GM18907 (cell line): ENCODE measurements around the gene ZKSCAN3.
A peak's percentile ranks its signal among the peaks of the same experiment; 100 is the strongest.
"Not testable (repeated sequence)": the region's sequence is repeated elsewhere in the genome, so short reads cannot be mapped to it uniquely, and the experiment has no call there.

Experiments used
- ATAC-seq: cut with Tn5 transposase; IDR thresholded peaks from one replicate; pipeline ENCODE4 v1.9.1; 2021; ENCODE audit warnings: mild to moderate bottlenecking, moderate library complexity; ENCODE audit not compliant: unreplicated experiment

ZKSCAN3 gene

DNA sequence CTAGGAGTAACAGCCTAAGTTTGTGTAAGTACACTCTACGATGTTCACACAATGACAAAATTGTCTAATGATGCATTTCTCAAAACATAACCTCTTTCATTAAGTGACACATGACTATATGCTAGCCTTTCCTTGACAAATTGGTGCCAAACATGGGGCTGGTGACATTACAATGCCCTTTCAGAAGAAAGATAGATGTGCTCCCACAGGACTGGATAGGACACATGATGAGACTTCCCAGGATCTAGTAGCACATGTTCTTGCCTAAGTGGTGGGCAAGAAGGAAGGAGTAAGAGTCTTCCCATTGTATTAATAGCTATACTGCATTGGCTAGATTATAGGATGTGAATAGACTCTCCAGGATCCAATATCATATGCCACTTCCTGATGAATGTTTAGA is 21.5 kb downstream of the ZKSCAN3 start:
- no peak for ATAC-seq

DNA sequence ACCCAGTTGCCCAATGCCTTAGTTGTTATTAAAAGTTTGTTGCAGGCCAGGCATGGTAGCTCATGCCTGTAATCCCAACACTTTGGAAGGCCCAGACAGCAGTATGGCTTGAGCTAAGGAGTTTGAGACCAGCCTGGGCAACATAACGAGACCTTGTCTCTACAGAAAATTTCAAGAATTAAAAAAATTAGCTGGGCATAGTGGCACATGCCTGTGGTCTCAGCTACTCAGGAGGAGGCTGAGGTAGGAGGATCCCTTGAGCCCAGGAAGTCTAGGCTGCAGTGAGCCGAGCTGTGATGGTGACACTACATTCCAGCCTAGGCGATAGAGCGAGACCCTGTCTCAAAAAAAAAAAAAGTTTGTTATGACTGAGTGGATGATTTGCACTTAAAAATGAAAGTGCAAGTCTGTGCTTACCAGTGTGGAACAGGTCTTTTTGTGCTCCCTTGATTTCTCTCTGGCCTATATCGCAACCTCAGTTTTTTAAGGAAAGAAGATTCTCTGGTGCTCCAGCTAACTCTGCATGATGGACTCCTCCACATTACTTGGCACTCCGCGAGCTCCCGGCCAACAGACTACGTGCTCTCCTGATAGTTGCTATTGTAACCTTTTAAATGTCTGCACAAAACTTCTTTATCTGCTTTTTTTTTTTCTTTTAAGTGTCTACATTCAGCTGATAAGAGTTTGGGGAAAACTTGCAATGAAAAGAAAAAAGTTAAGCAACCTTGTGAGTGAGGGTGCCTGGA is 22.1 kb downstream of the ZKSCAN3 start:
- ATAC-seq = peak; percentile 65

DNA sequence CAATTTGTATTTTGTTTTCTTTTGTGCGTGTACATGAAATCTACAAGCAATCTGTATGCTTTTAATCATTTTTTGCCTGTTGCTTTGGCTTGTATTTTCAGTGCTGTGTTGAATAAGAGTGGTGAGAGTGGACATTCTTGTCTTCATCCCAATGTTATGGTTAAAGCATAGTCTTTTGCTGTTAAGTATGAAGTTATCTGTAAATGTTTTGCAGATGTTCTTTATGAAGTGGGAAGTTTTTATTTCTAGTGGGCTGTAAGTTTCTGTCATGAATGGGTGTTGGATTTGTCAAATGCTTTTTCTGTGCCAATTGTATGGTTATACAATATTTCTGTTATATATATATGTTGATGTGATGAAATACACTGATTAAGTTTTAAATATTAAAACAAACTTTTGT is 24.2 kb downstream of the ZKSCAN3 start:
- no peak for ATAC-seq

DNA sequence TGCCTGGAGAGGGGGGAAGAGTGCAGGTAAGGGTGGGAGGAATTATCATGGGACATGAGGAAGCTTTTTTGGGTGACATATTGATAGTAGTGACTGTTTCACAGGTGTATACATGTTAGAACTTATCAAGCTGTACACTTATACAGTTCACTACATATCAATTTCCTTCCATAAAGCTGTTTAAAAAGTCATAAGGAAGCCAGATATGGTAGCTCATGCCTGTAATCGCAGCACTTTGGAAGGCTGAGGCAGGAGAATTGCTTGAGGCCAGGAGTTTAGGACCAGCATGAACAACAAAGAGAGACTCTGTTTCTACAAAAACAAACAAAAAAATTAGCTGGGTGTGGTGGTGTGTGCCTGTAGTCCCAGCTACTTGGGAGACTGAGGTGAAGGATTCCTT is 28.1 kb downstream of the ZKSCAN3 start:
- no peak for ATAC-seq

DNA sequence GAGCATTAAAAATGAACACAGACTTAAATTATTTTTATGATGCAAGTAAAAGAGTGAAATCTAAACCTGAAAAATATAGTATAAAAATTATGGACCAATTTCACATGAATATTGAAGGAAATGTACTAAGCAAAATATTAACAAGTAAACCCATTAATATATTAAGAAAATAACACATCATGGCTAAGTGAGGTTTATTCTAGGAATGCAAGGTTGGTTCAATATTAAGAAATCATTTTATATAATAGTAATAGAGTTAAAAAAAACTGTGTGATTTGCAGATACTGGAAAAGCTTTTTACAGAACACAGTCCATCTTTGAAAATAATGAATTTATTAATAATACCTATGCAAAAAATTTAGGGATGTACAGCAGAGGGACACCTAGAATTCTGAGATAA is 28.9 kb downstream of the ZKSCAN3 start:
- ATAC-seq = no peak

DNA sequence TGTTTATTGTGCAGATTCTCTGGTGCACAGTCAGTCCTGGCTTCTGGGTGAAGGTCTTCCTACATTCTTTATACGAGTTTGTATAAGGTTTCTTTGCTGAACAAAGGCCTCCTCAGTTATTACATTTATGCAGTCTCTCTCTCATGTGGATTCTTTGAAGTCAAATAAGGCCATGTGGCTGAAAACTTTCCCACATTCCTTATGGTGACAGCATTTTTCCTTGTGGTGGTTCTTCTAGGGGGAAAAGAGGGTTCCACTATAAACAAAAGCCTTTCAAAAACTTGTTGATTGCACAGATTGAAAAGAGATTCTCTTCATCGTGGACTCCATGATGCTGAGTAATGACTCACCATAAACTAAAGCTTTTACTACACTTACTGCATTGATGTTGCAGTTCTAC is 30.6 kb downstream of the ZKSCAN3 start:
- ATAC-seq = no peak

DNA sequence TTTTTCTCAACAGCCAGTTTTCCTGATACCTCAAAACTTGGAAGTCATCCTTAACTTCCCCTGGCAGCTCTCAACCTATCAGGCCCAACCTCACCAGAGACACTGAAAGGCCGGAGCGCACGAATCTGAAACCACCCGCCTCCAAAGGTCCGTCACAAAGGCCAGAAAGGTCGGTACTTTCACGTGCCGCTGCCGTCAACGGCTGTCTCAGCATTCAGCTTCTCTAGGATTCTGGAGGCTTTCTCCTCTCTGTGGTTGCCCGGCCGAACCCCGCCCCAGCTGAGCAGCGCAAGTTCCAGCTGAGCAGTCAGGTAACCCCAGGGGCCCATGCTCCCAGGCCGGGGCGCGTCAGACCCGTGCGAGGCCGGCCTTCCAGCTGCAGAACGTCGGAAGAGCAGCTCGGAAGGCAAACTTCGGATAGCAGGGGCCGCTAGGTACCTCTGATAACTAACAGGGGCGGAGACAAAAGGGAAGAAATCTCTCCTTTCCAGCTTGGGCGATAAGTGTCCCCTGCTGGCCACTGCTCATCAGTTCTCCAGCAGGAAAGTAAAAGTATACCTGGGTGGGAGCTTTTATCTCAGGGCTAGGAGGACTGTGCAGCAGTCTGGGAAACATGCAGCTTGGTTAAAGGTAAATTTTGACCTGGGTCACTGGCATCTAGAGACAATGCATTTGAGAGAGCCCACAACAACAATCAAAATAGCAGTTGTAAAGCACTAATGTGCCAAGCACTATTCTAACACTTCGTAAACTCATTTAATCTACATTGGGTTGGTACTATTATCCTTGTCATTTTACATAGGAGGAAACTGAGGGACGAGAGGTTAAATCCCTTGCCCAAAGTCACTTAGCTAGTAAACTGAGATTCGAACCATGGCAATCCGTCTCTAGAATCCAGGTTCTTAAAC is 33.7 kb downstream of the ZKSCAN3 start:
- ATAC-seq = peak; percentile 93

DNA sequence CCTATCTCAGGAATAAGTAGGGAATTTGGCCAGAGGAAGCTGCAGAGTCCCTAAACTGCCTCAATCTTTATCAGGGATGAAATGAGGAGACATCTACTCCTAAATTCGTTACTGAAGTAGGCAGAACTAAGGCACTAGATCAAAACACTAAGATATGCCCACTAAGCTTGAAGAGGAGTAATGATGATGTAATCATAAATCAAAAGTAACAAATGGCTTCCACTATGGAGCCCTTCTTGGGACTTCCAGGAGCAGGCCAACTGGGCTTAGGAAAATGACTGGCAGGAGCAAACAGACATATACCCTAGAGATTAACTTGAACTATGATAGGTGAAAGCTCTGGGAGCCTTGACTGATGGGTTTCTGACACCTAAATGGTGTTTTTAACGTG is 34.4 kb downstream of the ZKSCAN3 start:
- no peak for ATAC-seq

DNA sequence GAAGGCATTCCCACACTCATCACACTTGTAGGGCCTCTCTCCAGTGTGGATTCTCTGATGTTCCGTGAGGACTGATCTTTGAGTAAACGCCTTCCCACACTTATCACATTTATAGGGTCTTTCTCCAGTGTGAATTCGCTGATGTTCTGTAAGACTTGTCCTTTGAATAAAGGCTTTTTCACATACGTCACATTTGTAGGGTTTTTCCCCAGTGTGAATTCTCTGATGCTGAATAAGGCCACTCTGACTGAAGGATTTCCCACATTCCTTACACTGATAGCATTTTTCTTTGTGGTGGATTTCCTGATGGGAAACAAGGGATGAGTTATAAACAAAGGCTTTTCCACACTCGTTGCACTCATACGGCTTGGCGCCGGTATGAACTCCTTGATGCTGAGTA is 40.9 kb downstream of the ZKSCAN3 start:
- ATAC-seq = no peak

DNA sequence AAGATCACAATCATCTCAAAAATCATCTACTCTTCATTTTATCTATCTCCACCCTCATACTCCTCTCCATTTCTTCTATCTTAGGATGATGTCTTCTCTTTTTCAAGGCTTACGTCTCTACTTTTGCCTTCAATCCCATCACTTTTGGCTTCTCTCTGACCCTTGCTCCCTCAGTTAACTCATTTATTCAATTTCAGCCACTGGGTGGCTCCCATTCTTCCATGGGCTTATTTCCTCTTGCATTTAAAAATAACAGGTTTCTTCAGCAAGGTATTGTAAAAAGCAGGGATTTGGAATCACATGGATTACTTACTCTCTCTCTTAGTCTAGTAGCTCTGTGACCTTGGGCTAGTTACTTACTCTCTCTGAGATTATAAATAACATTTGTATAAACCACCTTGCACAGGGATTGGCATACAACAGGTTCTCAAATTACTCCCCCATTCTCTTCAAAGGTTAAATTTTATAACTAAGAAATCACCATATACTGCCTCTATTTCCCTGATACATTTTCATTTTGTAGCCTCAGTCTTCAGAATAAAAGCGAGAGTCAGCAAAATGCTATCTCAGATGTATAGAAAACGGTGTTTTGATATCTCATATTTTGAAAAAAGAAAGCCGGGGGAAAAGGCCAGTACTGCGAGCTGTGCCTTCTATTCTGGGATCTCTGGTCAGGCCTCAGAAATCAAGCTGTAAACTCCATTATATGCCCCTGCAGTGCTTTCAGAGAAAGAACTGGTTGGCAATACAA is 44.3 kb downstream of the ZKSCAN3 start:
- ATAC-seq = no peak

DNA sequence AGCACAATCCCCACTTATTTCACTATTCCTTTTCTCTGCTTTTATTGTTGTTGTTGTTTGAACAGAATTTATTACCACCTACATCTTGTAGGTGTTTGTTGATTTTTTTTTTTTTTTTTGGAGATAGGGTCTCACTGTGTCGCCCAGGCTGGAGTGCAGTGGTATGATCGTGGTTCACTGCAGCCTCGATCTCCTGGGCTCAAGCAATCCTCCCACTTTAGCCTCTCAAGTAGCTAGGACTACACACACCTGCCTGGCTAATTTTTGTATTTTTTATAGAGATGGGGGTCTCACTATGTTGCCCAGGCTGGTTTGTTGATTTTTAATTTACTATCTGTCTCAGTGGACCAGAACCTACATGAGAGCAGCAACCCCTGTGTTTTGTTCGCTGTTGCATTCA is 46.2 kb downstream of the ZKSCAN3 start:
- ATAC-seq = no peak

DNA sequence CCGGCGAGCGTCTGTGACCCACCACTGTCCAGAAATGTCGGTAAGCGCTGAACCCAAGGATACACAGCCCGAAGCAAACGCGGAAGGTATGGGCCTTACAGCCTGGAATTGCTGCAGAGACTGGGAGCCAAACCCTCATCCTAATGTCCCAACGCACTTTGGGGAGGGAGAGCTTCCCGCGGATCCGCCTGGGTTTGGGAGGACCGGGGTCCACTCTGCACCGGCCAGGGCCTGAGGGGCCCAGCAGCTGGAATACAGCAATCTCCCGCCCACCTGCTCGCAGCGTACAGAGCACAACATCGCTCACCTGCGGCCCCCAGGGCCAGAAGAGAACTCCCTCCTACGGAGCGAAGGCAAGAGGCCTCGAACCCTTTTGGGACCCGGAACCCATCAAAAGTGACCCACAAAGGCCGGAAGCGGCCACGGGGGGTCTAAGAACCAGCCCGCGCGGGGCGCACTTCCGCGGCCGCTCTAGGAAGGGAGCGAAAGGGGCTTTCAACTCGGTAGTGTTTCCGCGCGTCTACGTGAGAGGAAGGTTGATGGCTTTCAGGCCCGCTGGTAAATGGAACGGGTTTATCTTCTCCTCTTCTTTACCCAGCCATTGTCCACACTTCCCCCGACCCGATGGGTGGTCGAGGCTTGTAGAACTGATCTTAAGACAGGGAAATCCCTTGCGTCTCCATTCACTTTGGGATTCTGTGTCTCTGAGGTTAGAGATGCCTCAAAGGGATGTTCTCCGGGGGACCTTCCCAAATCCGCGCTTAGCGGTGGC is 49.8 kb downstream of the ZKSCAN3 start, which contains the start of gene ZSCAN12:
ZSCAN12 (minus strand) TSS at position 398 of the 772 bp plus-strand sequence. CDS start 1,342 bp downstream, outside the sequence.
- peak; percentile 84 for ATAC-seq

DNA sequence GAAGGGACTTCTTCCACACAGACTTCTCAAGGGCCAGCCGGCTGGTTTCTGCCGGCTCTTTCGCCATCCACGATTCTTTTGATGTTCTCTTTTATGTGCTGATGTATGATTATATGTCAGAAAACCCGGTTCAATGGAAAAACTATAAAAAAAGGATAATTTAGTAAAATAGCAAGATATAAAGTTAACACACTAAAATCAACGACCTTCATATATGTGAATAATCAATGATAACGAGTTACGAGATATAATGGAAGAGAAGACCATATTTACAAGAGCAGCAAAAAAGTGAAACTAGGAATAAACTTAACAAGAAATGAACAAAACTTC is 50.3 kb downstream of the ZKSCAN3 start:
- no peak for ATAC-seq

DNA sequence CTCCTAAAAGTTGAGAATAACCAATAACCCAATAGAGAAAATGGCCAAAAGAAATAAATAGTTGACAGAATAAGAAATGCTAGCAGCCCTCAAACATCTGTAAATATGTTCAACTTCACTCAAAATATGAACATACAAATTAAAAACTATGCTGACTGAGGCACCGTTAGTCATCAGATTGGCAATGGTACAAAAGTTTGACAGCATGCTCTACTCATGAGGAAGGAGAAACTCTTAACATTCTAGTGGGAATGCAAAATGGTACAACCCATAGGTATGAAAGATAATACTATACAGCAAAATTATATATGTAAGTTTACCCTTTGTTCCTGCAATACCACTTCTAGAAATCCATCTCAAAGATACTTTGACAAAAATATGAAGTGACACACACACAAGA is 51.4 kb downstream of the ZKSCAN3 start:
- no peak for ATAC-seq

DNA sequence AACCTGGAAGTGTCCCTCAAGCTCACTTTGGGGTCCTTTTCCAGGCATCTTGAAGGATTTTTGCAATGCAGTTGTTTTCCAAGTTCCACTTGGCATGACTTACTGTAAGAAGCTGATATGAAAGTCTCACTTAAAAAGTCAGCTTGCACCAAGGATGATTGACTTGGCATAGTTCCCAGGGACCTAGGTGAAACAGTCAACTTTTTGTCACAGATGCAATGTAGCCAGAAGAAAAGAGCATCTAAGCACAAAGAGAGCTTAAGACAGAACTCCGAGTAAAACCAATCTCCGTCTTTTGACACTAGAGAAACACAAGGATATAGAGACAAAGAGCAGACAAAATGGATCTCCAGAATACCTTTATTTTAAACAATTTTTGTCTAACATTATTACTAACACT is 52.5 kb downstream of the ZKSCAN3 start:
- no peak for ATAC-seq

DNA sequence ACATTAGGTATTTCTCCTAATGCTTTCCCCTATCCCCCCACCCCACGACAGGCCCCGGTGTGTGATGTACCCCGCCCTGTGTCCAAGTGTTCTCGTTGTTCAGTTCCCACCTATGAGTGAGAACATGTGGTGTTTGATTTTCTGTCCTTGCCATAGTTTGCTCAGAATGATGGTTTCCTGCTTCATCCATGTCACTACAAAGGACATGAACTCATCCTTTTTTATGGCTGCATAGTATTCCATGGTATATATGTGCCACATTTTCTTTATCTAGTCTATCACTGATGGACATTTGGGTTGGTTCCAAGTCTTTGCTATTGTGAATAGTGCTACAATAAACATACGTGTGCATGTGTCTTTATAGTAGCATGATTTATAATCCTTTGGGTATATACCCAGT is 54.2 kb downstream of the ZKSCAN3 start:
- ATAC-seq = not testable (repeated sequence)

DNA sequence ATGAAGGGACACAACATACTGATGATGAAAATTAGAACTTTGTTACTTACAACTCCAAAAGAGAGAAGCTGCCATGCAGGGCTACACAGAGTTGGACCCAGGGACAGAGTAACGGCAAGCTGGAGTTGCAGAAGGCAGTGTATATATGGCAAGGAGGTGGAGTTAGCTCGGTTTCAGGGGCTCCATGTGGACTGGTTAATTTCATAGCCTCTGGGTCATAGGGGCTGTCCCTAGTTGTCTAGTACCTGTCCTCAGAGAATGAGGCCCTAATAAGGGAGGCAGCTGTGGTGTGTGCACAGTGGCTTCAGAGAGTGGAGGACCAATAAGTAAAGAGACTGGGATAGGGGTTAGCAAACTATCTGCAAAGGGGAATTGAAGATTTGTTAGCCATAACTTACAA is 57.7 kb downstream of the ZKSCAN3 start:
- ATAC-seq = no peak

DNA sequence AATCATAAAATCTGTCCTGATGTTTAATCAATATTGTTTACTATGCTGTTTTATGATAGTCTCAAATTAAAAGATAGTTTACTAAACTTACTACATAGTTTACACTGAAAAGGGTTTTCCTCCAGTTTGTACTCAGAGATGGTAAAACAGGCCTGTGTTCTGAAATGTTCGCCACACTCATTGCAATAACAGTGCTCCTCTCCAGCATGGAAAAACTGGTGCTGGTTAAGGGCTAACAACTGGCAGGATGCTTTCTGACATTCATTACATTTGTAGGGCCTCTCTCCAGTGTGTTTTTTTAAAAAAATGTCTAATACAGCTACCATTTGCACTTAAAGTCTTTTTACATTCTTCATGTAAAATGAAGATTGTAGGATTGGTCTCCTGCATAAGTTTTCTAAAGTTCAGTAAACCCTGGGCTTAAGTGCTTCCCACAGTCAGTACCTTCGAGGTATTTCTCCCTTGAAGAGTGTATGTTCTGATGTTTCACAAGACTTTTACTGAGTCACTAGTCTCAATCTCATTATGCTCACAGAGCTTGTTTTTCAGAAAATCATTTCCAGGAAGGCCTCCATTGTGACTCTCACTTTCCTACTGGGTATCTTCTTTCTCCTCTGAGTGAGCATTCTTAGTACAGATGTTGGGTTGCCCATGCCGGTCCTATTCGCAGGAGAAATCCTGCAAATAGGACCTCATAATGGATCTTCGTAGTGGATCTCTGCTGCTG is 58.5 kb downstream of the ZKSCAN3 start:
- no peak for ATAC-seq

DNA sequence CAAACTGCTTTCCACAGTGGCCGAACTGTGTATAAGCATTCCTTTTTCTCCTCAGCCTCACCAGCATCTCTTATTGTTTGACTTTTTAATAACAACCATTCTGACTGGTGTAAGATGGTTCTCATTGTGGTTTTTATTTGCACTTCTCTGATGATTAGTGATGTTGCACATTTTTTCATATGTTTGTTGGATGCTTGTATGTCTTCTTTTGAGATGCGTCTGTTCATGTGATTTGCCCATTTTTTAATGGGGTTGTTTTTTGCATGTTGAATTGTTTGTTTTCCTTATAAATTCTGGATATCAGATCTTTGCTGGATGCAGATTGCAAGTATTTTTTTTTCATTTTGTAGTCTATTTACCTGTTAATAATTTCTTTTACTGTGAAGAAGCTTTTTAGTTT is 61.0 kb downstream of the ZKSCAN3 start:
- no peak for ATAC-seq

DNA sequence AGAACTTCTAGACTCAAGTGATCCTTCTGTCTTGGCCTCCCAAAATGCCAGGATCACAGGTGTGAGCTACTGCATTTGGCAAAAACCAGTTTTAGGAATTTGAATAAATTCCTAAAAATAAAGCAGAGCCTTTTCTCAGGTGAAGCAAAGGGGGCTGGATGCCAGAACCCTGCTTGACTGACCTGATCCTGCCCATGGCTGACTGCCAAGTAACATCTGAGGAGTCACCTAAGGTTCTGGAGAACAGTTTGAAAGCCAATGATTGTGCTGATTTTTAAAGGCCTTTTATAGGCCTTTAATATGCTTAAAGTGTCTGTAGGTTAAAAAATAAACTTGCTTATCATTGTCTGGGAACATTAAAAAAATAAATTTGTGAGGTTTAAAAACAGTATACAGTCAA is 63.9 kb downstream of the ZKSCAN3 start:
- no peak for ATAC-seq
